HG03378 (cell line): Measurements from ENCODE around the gene IQCM.

Experiments
- ATAC-seq: cut with Tn5 transposase; IDR thresholded peaks from one replicate; pipeline ENCODE4 v1.9.1; 2021; ENCODE audit warnings: mild to moderate bottlenecking, moderate library complexity; ENCODE audit not compliant: unreplicated experiment

The IQCM gene

DNA sequence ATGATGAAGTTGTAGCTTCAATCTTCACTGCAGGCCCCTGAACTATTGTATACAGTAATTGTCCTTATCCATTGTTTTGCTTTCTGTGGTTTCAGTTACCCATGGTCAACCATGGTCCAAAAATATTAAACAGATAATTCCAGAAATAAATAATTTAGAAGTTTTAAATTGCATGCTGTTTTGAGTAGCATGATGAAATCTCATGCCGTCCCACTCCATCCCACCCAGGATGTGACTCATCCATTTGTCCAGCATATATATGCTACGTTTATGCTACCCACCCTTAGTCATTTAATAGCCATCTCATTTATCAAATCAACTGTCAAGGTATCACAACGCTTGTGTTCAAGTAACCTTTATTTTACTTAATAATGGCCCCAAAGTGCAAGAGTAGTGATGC is 34.5 kb downstream of the IQCM start:
- no peak for ATAC-seq

DNA sequence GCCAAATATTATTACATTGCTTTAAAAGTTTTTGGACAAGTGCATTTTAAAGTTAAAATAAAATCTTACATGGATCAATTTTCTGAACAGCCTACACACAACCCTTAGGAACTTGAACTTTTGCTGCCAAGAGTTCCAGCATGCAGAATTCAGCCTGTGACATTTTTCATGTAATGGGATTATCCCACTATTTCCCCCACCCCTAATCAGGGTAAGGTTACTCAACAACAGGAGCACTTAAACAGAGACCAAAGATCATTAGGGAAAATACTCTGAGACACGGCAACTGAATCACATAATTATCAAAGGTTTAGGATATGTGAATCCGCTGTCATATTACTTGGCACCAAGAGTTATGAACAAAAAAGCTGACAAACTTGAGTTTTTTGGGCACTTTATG is 47.2 kb downstream of the IQCM start:
- no peak for ATAC-seq

DNA sequence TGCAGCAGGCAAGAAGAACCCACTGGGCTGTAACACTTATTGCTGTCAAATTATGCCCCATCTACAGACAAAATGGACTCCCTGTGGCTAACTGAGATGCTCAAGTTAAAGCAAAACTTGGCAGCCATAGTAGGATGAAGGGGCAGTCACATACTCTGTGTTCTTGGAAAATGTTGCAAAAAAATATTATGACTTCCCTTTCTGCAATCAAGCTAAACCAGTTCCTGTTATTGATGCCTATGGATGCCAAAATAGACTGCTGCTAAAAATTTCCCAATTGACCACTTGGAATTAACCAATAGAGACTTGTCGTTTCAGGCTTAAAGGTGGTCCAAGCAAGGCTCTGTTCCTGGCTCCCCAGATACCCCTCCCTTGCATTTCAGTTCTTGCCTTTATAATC is 49.5 kb downstream of the IQCM start:
- no peak for ATAC-seq

DNA sequence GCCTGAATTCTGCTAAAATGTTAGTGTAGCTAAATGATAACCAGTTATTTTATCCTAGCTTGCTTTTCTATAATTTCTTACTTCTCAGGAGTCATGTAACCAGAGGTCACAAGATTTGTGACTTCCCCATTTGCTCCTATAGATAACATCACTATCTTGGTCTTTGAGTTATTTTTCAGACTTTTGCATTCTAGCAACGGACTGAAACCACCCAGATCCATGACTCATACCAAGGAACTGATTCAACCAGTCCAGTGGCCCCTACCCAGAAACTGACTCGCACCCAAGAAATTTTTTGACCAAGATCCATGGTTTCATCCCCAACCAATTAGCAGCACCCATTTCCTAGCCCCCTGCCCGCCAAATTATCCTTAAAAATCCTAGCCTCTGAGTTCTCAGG is 50.0 kb downstream of the IQCM start:
- no peak for ATAC-seq

DNA sequence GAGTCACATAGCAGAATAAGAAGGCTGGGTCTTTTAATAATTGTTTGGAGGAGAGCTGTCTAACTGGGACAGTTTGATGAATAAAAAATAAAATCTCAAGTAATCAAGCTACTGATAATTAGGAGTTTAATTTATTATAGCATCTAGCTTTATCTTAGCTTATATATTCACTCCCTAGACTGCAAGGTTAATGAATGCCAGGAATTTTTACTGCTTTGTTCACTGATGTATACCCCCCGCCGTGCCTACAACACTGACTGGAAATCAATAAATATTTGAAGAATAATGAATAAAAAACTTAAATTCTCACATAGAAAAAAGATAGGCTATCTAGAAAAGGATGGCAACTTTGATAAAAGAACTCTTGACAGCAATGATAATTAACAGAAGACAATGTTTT is 59.7 kb downstream of the IQCM start:
- no peak for ATAC-seq

DNA sequence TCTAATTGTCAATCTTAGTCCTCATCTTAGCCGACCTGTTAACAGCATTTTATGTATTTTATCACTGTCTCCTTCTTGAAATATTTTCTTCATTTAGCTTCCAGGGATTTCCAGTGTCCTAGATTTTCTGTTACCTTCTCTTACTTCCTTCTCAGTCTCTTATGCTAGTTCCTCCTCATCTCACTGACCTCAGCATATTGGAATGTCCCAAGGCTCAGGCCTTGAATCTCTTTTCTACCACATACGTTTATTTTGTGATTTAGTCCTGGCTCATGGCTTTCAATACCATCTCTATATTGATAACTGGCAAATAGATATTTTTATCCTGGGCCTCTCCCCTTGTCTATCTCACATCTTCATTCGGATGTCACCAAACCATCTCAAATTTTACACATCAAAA is 61.1 kb downstream of the IQCM start:
- no peak for ATAC-seq

DNA sequence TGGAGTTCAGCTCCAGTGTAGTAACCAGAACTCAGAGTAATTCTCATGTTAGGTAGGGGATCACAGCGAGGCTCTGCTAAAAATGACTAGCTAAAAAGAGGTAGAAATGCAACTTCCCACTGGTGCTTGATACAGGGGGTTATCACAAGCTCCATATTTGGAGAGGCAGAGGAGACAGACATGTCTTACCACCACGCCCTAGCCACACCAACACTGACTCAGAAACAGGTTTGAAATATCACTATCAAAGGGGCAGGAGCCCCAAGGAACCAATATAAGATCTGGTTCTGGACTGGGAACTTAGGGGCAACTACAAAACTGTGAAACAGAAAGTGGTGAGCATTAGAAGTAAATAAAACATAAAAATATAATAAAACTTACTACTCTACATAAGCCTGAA is 62.9 kb downstream of the IQCM start:
- no peak for ATAC-seq

DNA sequence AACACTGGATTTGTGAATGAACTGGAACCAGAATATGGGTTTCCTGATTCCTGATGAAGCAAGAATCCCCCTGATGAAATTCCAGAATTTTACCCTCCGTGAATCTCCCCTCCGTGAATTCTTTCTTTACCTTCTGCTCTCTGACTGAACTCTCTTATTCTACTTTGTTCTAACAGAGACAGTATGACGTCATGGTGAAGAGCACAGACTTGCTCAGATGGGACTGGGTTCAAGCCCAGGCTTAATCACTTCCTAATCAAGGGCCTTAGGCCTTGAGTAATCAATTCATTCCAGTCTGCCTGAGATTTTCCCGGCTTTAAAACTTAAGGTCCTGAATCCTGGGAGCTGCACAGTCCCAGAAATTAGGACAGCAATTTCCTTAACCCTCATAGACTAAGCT is 64.5 kb downstream of the IQCM start:
- ATAC-seq, result no peak

DNA sequence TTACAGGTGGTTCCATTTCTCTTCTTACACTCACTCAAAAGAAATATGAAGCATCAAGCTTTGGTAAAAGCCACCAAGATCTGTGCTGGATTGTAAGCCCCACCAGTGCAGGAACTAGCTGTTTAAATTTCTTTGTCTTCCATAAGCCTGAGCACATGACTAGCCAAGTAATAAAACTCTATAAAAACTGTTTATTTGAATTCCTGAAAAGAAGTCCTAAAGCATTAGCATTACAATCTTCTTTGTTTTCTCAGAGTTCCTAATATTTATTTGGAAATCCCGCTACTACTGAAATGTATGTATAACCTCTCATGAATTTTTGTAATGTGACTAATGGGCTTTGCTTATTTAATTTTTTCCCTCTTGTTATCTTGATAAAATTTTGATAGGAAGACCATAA is 65.9 kb downstream of the IQCM start:
- no peak for ATAC-seq

DNA sequence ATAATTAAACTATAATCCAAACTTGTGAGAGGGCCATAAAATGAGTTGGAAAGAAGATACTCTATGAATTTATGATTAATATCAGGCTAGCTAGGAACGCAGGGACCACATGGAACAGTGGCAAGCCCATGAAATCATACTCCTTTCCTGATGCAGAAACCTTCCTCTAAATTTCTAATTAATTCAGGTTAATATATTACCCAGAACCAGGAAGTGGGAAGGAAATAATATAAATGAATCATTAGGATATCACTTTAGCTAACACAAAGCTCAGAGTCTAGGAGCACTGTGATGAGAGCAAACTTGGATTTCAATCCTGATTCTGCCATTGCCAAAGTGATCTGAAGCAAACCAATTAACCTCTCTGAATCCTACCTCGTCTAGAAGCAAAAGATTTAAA is 68.0 kb downstream of the IQCM start:
- no peak for ATAC-seq

DNA sequence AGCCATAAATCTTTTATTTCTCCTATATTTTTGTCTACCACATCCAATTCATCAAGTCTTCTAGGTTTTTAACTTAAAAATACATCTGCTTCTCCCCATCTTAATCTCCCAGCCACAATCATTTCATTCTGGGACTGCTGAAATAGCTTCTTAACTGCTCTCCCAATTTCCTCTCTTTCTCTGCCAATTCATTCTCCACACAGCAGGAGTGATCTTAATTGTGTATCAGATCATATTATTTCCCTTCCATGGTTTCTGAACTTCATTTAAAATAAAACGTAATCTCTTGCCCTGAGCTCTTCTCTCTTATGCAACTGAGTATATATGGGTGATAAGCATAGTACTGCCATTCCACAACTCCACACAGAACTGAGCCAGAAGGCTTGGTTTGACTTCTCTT is 69.4 kb downstream of the IQCM start:
- ATAC-seq, result no peak

DNA sequence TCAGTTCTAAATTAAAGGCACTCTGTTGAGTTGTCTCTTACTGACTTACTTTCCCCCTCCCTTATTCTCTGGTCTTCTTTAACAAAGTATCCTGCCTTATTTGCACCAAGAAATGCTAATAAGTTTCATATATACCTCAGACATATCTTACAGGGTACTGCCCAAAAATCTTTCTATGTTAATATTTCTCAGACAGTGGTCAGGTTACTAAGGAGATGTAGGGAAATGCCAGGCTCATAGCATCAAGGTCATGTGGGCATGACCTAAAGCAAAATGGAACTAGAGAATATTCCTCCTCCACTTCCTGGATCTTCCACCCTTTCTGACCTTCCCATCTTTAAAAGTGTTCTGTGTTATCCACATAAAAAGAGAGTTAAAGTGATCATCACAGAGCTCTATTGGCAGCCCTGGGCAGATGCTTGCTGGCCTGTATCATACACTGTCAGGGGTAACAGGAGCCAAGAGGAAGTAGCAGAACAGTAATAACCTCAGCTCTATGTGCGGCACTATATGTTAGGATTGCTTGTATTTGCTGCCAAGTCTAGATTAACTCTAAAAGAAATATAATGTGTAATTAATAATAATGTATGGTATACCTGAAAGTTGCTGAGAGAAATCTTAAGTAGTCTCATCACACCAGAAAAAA is 74.3 kb downstream of the IQCM start:
- ATAC-seq, result no peak

DNA sequence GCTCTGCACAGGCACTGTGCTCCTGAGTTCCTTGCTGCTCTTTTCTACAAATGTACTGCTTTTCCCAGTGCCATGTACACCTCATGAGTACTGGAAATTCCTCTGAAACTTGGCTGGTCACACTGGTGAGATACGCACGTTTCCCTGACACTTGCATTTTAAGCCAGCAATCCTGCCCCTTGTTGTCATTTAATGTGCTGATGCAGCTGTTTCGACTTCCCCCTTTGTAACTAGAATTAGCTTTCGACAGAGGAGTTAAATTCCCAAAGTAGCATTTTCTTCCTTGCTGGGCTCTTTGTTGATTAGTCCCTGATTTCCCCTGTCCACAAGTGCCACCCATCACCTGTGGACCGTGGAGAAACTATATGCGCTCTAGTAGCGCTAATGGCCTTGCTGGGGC is 77.5 kb downstream of the IQCM start:
- ATAC-seq, result no peak

DNA sequence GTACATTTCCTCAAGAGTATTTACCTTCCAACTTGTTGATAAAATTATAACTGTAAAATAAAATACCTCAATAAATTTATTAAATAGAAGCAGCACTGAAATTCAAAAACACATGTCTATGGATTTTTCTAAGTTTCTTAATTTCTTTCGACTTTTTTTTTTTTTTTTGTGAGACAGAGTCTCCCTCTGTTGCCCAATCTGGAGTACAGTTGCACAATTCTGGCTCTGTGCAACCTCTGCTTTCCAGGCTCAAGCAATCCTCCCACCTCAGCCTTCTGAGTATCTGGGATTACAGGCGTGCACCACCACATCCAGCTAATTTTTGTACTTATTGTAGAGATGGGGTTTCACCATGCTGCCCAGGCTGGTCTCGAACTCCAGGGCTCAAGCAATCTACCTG is 79.8 kb downstream of the IQCM start:
- no peak for ATAC-seq

DNA sequence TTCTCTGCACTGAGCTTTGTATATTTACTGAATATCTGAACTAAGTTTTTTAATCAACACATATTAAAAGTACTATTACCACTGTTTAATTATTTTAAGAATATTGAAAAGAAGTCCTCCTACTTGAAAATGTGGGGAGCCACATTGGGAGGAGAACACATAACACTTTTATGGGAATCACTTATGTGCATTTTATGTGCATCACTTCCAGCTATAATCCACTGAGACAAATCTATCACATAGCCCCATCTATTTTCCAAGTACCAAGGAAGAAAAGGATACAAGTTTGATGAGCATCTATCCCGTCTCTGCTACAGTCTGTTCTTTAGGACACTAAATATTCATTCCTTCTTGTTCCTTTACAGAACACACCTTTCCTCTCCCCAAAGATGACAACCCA is 87.2 kb downstream of the IQCM start:
- ATAC-seq, result no peak

DNA sequence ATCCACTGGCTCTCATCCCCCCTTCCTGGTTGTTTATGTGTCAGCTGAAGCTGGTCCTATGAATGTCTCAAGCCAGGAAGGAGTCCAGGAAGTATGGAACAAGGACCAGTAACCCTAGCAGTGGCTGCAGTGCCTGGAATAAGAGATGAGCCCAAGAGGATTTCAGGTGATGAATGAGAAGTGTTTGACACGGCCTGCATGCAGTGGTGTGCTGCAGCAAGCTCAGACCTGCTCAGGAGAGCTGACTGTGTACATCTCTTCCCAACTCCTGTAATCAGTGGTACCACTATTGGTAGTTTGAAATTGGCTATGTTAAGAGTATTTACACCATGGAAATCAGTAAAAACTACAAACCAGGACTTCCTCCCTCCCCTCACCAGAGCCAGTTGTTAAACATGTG is 88.0 kb downstream of the IQCM start:
- no peak for ATAC-seq

DNA sequence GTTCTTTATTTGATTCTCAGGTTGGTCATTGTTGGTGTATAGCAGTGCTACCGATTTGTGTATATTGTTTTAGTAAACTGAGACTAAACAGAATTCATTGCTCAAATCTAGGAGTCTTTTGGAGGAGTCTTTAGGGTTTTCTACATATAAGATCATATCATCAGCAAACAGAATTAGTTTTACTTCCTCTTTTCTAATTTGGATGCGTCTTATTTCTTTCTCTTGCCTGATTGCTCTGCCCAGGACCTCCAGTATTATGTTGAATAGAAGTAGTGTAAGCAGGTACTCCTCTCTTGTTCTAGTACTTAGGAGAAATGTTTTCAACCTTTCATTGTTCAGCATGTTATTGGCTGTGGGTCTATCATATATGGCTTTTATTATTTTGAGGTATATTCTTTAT is 92.6 kb downstream of the IQCM start:
- ATAC-seq, result no peak

DNA sequence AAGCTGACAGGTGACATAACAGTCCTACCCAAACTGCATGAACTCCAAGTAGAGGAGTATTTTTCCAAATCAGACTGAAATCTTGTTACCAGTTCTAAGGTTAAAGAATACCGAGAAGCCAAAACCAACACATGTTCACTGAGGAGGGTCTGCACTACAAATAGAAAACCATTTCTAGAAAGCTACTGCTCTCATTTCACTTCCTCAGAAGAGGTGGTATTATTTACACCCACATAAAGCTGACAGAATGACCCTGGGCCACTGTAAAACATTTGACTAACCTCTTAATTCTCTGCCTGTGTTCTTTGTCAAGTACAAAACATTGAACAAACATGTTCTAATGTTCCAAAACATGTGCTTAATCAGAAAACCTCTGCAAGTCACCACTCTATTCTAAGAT is 95.8 kb downstream of the IQCM start:
- no peak for ATAC-seq

DNA sequence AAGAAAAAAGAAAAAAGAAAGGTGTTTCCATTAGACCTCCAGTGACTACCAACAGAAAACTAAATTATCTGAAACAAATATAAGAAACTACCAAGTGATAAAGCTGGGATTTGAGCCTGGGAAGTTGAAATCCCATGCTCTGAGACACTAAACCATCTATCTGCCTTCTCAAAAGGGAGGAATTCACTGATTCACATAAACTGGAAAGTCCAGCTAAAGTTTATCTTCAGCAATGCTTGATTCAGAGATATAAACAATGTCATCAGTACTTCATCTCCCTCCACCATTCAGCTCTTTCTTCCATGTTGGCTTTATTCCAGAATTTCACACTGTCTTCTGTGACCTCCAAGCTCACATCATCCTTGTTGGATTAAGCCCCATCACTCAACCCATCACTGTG is 96.3 kb downstream of the IQCM start:
- ATAC-seq, result no peak

DNA sequence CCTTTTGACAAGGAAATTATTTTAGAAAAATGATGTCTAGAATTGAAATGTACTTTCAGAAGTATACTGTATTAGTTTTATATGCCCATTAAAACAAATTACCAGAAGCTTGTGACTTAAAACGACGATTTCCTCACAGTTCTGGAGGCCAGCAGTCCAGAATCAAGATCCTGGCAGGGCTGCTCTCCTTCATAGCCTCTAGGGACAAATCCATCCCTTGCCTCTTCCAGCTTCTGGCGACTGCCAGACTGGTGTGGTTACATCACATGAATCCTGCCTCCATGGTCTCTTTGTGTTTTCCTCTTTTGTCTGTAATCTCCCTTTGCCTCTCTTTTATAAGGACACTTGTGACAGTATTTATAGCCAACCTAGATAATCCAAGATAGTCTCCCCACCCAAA is 97.1 kb downstream of the IQCM start:
- no peak for ATAC-seq

DNA sequence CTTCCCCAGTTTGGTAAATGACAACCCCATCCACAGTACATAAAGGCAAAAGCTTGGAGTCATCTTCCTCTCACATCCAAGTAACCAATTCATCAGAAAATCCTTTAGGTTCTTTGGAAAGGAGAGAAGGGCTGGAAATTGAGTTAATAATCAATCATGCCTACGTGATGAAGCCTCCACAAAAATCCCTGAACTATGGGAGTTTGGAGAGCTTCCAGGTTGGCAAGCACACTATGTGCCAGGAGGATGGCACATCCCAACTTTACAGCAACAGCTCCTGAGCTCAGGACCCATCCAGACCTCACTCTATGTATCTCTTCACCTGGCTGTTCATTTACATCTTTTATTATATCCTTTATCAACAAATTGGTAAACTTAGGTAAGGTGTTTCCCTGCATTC is 98.9 kb downstream of the IQCM start:
- ATAC-seq, result no peak

DNA sequence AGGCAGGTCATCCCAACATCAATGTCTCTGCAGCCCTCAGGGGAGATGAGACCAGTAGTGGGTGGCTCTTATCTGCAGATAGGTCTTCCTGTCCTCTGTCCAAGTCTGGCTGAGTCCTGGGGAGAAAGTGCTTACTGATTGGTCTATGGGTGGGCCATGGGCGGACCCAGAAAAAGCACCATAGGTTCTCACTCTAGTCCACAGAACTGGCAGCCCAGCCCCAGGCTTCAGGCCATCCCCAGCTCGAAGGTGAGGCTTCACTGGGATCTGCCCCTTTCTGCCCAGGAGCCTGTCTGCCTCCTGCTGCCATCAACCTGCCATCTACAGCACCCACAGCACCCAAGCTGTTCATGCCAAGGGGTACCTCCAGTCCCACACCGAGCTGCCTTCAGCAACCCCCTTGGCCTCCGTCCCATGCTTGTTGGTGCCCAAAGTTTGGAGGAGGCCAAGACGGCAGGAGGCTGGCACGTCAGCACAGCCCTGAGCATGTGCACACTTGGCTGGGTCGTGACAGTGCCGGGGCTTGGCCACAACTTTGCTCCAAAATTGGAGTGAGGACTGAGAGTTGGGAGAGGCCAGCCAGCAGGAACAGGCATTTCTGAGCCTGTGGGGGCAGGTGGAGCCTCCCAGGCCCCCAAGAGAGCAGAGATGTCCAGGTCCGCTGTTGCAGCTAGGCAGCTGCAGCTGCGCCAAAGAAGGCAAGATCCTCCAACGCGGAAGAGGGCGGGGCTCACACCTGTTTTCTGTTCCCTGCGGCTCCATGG is 99.6 kb downstream of the IQCM start:
- ATAC-seq, result no peak

DNA sequence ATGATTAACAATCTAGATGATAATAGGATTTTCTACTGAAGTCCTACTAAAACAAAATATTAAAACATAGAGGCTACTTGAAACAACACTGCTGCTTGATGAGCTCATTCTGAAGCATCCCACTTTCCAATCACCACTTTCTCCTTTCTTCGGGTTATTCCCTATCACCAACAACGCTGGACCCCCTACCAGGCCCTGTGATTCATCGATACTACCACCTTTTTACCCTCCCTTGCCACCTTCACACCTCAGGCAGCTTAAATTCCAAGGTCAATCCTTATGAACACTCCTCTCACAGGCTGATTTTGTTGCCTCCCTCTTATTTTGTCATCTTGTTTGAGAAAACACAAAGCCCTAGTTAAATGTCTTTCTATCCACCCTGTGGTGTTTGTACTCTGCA is 102.6 kb downstream of the IQCM start:
- no peak for ATAC-seq
